ENCODE measurements around the gene PROK2.

Gene PROK2, protein sequence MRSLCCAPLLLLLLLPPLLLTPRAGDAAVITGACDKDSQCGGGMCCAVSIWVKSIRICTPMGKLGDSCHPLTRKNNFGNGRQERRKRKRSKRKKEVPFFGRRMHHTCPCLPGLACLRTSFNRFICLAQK

GRCh38 chr3:71784914-71785531, at the start of gene PROK2:
Gene PROK2 (minus strand): TSS chr3:71785148. CDS start chr3:71785052, 96 bp downstream.
- DNase-seq (ENCODE audit: low read depth): no peak
- H3K4me3 ChIP-seq (ENCODE audit: low read length): no peak within 1 kb of the TSS
- no peak for TF ChIP-seq CTCF (conservative IDR thresholded peaks at IDR 0.05; ENCODE audit: low read length)

- TF ChIP-seq CTCF (conservative IDR thresholded peaks at IDR 0.05; ENCODE audit: low read length): no peak
- H3K4me3 ChIP-seq (ENCODE audit: low read length): no peak overlapping the region
- peak; percentile 3 for DNase-seq (ENCODE audit: low read depth)
These were observed 46.7 kb upstream of the PROK2 start for GRCh38 chr3:71831599-71831998.

GRCh38 chr3:71825551-71826283, 40.8 kb upstream of the PROK2 start:
- H3K4me3 ChIP-seq (ENCODE audit: low read length): no peak overlapping the region
- TF ChIP-seq CTCF (conservative IDR thresholded peaks at IDR 0.05; ENCODE audit: low read length): no peak
- no peak for DNase-seq (ENCODE audit: low read depth)

- no peak for TF ChIP-seq CTCF (conservative IDR thresholded peaks at IDR 0.05; ENCODE audit: low read length)
- DNase-seq (ENCODE audit: low read depth): no peak
- no peak overlapping the region for H3K4me3 ChIP-seq (ENCODE audit: low read length)
These were observed 36.2 kb upstream of the PROK2 start for GRCh38 chr3:71821116-71821515.

- no peak for TF ChIP-seq CTCF (conservative IDR thresholded peaks at IDR 0.05; ENCODE audit: low read length)
- DNase-seq (ENCODE audit: low read depth): no peak
- no peak overlapping the region for H3K4me3 ChIP-seq (ENCODE audit: low read length)
These were observed 32.3 kb upstream of the PROK2 start for GRCh38 chr3:71817262-71817661.

DNA sequence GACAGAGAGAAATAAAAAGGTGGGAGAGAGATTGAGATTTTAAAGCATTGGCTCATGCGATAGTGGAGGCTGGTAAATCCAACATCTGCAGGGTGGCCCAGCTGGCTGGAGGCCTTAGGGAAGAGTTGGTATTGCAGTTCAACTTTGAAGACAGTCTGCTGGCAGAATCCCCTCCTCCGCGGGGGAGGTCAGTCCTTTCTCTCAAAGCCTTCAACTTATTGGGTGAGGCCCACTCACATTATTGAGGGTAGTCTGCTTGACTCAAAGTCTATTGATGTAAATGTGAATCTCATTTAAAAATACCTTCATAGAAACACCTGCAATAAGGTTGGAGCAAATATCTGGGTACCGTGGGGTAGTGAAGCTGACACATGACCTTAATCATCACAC, 31.8 kb upstream of the PROK2 start:
- DNase-seq (ENCODE audit: low read depth): no peak
- TF ChIP-seq CTCF (conservative IDR thresholded peaks at IDR 0.05; ENCODE audit: low read length): no peak
- no peak overlapping the region for H3K4me3 ChIP-seq (ENCODE audit: low read length)
